ENCODE results near the gene AGFG2.

AGFG2 gene

DNA sequence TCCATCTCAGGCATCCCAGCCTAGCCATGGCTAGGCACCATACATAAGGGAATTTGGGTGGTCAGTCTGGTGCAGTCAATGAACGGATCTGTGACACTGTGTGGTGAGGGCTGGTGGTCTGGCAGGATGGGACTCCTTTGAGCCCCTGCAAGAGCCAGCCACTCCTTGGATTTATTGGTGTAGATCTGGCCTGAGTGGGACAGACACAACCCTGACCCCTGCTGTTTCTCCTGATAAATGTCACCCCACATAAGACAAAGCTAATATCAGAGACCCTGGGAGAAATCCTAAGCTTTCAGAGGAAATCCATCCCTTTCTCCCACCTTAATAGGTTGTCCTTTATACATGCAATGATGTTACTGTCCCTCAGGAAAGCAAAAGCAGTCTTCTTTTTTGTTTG, 49.4 kb downstream of the AGFG2 start:
- no peak for FAIRE-seq

DNA sequence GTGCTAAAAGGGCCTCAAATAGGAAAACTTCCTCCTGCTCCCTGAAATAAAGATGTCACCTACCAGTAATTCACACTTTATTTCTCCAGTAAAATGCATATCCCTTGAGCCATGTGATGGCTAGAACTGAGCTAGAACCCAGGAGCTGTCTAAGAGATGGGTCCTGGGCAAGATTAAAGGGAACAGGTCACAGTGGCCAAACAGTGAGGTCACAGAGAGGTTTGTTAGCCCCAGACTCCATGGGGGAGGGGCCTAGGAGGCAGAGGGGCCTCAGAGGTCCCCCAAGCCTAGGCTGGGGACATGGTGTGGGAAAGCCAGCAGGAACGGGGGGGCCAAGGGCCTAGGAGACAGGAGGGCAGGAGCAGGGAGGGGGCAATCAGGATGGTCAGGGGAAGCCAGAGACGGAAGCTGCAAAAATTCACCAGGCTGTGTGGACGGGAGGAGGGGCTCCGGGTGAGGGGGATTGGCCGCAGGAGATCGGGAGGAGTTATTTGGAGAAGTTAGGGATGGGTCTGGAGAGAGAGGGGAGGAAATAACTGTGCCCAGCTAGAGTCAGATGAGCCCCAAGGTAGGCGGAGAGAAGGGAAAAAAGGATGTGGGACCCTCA, 50.4 kb downstream of the AGFG2 start:
- no peak for FAIRE-seq

DNA sequence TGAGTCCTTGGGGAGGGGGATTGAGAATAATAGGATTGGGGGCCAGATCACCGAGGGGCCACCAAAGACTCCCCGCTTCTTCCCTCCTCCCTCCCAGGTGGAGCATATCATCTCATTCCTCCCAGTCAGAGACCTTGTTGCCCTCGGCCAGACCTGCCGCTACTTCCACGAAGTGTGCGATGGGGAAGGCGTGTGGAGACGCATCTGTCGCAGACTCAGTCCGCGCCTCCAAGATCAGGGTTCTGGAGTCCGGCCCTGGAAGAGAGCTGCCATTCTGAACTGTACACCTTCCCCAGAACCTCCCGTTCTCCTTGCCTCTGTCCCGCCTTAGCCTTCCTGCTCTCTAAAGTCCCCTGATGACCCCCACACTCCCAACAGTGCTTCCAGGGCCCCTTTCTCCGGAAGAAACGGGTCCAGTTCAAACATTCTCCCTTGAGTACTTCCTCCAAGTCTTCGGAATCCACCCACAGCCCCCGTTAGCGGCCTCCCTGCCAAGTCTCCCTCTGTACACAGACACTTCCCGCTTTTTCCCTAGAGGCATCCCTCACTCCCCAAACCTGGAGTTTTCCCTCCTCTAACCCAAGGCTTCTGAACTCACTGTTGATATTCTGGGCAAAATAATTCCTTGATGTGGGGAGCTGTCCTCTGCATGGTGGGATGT, 51.2 kb downstream of the AGFG2 start:
- FAIRE-seq = no peak

DNA sequence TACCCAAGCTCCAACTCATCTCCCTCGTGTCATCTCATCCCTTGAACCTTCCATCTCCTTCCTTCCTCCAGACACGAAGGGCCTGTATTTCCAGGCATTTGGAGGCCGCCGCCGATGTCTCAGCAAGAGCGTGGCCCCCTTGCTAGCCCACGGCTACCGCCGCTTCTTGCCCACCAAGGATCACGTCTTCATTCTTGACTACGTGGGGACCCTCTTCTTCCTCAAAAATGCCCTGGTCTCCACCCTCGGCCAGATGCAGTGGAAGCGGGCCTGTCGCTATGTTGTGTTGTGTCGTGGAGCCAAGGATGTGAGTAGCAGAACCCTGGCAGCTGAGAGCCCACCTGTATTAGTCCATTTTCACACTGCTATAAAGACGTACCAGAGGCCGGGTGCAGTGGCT, 52.6 kb downstream of the AGFG2 start:
- no peak for FAIRE-seq

DNA sequence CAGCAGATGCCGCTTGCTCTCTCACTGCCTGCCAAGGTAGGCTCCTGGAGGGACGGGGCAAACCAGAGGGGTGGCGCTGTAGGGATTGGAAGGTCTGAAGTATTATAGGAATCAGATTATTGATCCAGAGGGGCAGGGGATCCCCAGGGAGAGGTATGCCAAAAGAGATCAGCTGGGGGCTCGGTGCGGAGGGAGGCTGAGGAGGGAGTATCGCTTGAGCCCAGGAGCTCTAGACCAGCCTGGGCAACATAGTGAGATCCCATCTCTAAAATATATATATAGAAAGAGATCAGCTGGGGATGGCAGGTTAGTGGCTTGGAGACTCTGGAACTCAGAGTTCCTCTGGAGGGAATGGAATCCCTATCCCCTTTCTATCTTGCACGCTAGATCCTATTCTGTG, 56.2 kb downstream of the AGFG2 start:
- FAIRE-seq = no peak

DNA sequence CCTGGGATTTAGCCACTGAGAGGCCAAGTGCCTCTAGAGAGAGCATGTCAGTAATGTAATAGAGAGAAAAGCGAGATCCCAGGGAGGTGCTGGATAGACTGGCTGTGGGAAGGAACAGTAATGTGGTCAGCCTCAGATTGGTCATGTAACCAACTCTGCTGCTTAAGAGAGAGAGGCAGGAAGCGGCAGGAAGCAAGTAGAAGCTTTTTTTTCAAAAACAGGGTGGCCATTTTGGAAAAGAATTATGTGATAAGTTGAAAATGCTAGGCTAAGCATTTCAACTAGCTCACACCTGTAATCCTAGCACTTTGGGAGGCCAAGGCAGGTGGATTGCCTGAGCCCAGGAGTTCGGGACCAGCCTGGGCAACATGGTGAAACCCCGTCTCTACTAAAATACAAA, 59.4 kb downstream of the AGFG2 start:
- peak; percentile 6 for FAIRE-seq

DNA sequence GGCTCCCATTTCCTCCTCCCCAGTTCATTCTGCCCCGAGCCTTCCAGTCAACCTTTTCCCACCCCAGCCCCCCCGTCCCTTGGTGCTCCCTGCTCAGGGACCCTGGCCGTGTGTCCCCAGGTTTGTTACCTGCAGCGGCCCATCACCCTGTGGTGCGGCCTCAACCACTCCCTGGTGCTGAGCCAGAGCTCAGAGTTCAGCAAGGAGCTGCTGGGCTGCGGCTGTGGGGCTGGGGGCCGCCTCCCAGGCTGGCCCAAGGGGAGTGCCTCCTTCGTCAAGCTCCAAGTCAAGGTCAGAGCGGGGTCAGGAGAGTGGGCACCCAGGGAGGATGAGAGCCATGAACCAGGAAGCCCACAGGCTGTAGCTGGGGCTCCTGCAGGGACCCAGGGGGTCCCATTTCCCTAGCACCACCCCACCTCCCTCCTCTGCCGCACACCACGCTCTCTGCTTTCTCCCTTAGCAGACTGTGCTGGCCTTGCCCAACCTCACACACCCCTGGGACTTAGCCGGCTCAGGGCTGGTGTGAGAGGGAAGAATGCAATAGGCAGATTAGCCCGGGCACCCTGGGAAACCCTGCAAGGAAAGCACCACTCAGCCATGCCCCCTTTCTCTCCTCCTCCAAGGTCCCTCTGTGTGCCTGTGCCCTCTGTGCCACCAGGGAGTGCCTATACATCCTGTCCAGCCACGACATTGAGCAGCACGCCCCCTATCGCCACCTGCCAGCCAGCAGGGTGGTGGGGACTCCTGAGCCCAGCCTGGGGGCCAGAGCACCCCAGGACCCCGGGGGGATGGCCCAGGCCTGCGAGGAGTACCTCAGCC, 61.1 kb downstream of the AGFG2 start:
- FAIRE-seq = no peak

DNA sequence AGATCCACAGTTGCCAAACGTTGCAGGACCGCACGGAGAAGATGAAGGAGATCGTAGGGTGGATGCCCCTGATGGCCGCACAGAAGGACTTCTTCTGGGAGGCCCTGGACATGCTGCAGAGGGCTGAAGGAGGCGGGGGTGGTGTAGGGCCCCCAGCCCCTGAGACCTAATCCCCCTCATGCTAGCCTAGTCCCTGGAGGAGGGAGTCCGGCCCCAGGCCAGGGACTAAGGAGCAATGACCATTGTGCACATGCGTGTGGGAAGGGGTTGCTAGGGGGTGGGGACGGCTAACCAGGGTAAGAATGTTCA, 61.7 kb downstream of the AGFG2 start:
- no peak for FAIRE-seq

DNA sequence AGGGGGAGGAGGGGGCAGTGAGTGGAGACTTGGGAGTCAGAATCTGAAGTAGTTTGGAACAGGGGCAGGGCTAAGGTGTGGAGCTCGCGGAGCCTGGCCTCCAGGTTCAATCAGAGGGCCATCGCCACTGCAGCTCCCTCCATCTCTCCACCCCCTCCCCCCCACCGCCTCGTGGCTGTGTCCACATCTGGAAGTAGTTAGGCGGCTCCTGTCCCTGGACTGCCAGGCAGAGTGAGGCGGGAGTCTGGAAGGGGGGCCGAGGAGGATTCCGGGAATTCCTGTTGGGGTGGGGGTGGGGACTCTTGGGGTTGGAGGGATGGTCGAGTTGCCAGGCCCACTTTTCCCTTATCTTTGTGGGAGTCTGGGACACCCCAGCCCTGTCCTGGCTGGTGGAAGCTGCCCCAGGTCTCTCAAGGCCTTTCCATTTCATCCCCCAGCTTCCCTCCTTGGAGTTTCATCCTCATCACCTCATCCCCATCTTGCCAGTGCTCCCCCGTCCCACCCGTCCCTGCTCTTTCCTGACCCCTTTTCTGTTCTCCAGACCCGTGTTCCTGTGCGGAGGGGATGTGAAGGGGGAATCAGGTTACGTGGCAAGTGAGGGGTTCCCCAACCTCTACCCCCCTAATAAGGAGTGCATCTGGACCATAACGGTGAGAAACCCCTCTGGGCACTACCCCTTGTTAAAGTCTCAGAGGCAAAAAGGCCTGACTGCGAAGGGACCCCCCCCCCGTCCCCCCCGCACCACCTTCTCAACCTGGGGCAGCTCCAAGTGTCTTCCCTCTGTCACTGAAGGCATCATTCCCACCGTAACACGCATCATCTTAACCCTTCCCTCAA, 64.1 kb downstream of the AGFG2 start:
- no peak for FAIRE-seq

DNA sequence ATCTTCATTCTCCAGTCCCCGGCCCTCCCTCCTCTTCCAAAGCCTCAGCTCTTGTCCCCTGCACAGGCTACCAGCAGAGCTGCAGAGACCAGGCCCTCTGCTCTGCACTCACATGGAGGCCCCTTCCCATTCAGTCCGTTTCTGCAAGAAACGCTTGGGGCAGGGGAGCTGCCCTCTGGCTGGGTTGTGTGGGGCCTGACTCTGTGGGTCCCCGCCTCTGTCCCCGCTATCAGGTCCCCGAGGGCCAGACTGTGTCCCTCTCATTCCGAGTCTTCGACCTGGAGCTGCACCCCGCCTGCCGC, 64.7 kb downstream of the AGFG2 start:
- no peak for FAIRE-seq

DNA sequence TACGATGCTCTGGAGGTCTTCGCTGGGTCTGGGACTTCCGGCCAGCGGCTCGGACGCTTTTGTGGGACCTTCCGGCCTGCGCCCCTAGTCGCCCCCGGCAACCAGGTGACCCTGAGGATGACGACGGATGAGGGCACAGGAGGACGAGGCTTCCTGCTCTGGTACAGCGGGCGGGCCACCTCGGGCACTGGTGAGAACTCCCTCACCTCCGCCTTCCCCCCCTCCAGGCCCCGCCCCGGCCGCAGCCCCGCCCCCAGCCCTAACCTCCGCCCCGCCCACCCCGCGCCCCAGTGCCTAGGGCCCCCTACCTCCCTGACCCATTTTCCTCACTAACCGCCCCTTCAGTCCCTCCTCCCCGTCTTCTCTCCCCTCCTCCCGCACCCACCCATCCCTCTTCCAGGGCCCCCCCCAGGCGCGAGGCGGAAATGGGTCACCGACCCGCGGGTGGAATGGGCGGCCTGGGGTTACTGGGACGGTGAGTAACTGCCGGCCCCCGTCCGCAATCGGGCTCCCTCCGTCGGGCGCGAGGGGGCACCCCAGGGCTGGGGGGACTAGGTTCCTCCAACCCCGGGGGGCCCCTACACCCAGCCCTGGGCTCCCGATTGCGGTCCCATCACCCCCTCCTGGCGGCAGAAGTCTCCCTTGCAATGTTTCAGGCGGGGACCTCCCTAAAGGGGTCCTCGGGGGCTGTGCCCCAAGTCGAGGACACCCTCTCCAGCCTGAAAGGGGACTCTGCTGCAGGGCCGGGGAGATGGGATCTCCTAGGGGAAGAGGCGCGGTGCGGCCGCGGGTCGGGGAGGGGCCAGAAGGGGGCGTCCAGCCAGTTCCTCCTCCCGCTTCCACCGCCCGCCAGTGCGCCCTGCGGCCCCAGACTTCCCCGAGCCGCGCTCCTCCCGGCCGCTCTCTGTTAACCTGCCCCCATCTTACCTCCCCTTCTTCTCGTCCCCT, 65.3 kb downstream of the AGFG2 start:
- no peak for FAIRE-seq

DNA sequence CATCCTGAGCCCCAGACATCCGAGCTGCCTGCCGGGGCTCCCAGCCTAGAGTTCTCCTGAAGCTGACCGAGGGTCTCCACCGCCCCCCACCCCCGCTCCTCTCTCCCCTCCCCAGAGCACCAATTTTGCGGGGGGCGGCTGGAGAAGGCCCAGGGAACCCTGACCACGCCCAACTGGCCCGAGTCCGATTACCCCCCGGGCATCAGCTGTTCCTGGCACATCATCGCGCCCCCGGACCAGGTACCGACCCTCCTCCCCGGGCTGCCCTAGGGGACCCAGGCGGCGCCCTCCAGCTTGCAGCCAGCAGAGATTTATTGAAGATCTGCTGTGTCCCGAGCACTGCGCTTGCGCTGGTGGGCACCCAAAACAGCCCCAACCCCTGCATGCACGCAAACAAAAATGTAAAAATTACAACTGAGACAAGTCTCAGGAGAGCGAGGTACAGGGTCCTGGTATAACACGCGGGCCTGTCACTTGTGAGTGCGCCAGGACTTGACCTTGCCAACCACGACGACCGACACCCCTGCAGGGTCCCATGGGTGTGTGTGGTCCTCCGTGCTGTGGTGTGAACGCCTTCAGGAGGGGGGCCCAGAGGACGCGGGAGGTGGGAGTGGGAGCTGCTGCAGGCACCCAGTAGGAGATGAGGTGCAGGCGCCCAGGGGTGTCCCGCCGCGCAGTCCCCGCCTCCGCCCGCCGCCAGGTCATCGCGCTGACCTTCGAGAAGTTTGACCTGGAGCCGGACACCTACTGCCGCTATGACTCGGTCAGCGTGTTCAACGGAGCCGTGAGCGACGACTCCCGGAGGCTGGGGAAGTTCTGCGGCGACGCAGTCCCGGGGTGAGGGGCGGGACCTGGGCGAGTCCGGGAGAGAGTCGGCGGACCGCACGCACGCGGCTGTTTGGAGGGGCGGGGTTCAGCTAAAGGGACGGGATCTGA, 66.2 kb downstream of the AGFG2 start:
- FAIRE-seq = no peak

DNA sequence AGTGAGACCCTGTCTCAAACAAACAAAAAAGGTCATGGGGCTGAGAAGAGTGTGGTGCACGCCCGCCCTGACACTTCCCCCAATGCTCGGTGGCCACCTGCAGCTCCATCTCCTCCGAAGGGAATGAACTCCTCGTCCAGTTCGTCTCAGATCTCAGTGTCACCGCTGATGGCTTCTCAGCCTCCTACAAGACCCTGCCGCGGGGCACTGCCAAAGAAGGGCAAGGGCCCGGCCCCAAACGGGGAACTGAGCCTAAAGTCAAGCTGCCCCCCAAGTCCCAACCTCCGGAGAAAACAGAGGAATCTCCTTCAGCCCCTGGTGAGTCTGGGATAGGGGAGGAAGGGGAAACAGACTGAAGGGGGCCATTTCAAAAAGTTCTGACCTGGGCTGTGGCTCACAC, 67.3 kb downstream of the AGFG2 start:
- no peak for FAIRE-seq

DNA sequence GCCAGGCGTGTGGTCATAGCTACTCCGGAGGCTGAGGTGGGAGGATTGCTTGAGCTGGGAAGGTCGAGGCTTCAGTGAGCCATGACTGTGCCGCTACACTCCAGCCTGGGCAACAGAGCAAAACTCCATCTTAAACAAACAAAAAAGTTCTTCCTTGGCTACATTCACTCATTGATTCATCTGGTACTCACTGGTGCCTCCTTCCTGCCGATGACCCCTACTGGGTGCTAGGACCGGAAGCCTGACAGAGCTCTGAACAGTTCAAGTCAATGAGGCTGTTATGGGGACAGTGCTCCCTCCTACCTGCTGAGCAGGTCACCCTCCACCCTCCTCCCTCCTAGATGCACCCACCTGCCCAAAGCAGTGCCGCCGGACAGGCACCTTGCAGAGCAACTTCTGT, 68.1 kb downstream of the AGFG2 start:
- no peak for FAIRE-seq

DNA sequence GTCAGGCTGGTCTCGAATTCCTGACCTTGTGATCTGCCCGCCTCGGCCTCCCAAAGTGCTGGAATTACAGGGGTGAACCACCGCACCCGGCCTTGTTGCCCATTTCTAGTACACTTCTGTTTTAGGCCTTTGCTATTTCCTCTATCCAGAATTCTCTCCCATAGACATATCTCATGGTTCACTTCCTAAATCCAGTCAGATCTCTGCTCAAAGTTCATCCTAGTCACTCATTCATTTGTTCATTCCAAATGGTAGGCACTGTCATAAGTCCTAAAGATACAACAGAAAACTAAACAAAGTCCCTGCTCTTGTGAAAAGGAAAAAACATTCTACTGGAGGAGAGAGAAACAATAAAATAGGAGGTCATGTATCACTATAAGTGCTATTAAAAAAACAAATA, 71.0 kb downstream of the AGFG2 start:
- FAIRE-seq = no peak

DNA sequence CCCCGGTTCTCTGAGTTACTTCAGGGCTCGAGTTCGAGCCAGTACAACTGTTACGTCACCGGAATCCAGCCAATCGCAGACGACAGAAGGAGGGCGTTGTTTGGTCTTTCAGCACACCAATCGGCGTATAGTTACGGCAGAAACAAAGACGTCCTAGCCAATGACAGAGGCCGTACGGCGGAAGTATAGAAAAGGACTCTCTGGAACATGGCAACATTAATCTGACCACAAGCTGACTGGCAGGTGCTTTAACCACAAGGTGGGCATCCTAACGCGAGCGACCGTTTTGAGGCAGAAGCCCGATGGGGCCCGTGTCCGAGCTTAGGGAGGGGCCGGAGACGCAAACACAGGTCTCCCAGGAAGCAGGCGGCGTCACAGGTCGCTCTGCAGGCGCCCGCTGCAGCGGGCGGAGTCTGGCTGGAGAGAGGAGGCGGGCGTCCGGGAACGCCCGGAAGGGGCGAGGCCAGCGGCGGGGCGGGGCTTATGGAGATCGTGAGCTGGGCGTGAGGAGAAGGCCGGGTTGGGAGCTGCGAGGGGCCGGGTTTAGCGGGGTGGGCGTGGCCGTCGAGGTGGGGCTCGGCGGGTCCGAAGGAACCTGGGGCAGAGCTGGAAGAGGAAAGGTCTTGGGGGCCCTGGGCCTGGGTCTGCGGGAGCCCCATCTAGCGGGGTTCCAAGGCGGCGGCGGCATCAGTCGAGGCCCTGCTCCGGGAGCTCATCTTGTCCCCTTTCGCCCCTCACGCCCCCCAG, 73.2 kb downstream of the AGFG2 start, which contains the start of gene MOSPD3:
TSS of gene MOSPD3 (plus strand) at position 558 of the 747 bp plus-strand sequence. CDS start 252 bp downstream, outside the sequence.
- peak; percentile 99 for FAIRE-seq

DNA sequence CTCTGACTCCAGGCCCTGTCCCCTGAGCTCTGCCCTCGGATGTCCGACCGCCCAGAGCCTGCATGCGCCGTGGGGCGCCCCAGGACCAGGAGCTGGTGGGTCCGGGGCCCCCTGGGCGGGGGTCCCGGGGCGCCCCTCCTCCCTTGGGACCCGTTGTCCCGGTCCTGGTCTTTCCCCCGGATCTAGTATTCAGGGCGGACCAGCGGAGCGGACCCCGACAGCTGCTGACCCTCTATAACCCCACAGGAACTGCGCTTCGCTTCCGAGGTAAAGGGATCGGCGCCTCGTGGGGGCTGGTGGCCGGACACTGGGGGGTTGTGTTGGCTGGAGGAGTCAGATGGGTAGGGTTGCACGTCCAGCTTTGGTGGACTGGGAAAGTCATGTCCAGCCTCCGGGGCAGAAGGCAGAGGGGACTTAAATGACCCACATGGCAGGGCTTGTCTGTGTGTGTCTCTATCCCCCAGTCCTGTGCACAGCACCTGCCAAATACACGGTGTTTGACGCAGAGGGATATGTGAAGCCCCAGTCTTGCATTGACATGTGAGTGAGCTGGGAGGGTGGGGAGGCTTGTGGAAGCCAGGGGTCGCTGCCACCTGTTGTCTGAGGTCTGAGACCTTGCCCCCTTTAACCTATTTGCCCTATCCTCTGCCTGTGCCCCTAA, 73.9 kb downstream of the AGFG2 start:
- FAIRE-seq = no peak

DNA sequence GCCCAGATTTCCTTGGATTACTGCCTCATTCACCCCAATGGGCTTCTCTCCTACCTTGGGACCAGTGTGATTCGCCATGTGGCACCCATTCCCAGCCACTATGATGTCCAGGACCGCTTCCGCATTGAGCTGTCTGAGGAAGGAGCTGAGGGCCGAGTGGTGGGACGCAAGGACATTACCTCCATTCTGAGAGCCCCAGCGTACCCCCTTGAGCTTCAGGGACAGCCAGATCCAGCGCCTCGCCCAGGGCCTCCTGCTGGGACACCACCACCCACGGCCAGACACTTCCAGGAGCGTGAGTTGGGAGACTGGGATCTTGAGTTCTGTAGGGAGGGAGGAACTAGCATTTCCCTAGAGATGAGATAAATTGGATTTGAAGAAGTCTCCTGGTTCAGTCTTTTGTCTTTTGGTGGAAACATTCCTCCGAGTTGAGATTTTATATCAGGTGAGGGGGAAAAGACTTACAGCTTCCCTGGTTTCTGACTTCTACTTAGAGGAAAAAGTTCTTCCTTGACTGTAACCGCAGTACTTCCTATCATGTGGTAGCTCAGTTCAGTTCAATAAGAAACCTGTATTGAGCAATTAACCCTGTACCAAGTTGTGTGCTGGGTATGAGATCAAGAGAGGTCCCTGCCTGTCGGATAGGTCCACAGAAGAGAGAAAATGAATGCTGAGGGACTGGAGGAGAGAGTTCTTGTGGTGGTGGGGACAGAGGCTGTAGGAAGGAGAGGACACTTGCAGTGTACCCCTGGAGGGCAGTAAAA, 74.6 kb downstream of the AGFG2 start:
- no peak for FAIRE-seq

DNA sequence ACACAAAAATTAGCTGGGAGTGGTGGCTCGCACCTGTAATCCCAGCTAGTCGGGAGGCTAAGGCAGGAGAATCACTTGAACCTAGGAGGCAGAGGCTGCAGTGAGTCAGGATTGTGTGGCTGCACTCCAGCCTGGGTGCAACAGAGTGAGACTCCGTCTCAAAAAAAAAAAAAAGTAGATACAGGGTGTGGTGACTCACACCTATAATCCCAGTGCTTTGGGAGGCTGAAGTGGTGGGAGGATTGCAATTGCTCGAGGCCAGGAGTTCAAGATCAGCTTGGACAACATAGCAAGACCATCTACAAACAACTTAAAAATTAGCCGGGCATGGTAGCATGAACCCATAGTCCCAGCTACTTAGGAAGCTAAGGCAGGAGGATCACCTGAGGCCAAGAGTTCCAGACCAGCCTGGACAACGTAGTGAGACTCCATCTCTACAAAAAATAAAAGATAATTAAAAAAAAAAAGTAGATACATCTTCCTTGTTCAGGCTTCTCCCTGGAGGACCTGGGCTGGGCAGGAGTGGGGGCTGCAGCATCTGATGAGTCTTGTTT, 75.4 kb downstream of the AGFG2 start:
- no peak for FAIRE-seq
